H1 (cell line): ENCODE measurements around the gene DDX23. TPM values are rescaled to one million over a fixed set of nuclear protein-coding genes. Genes with fewer than 3 reads are reported as not detected.

Source experiments
- CEBPB ChIP-seq: IDR thresholded peaks from 2 replicates; pipeline ENCODE4 v1.6.1; 2012; ENCODE audit warnings: low read depth, low read length
- CHD1 ChIP-seq: IDR thresholded peaks from 2 replicates; pipeline ENCODE4 v1.6.1; 2012; ENCODE audit warnings: low read depth, low read length, improper control_type of control experiment
- CHD7 ChIP-seq: fragments of 300-600 bp; sonication (generic); IDR thresholded peaks from 2 replicates; pipeline ENCODE4 v1.7.1; 2012; ENCODE audit warnings: low read length, moderate library complexity, mild to moderate bottlenecking, inconsistent platforms; ENCODE audit not compliant: insufficient replicate concordance
- CREB1 ChIP-seq: IDR thresholded peaks from 2 replicates; pipeline ENCODE4 v1.6.1; 2012; ENCODE audit warnings: inconsistent platforms
- HDAC6 ChIP-seq: IDR thresholded peaks from one replicate; pipeline ENCODE4 v1.7.1; 2012; ENCODE audit warnings: low read depth, mild to moderate bottlenecking, inconsistent platforms, low read length, moderate library complexity
- SIN3A ChIP-seq, 2 experiments: IDR thresholded peaks in 1 of 2; conservative IDR thresholded peaks in 1 of 2; 2 replicates each; pipeline ENCODE4 v1.6.1; 2011 to 2012; ENCODE audit warnings: low read length in 2 of 2, improper control_type of control experiment in 1 of 2, low read depth in 1 of 2, mild to moderate bottlenecking in 1 of 2
- polyA plus RNA-seq, 7 experiments: library from polyadenylated mRNA; depleted of rRNA in 3 of 7; stranded (reverse) in 5 of 7; unstranded in 2 of 7; fragments of >200 nt in 5 of 7; fragments of 200-250 nt in 2 of 7; gene quantifications; 1 replicate in 5 of 7; 2 replicates in 1 of 7; 4 replicates in 1 of 7; pipeline versions ENCODE4 v1.2.1 to v1.2.3, GENCODE V29; 2011 to 2013; ENCODE audit warnings: missing spikeins in 2 of 7, mixed read lengths in 2 of 7
- total RNA-seq: library from RNA; stranded (reverse); fragmentation: NEBNext Ultra II Directional; extraction: Animal tissue kit (Norgen Biotek cat#: 25700); gene quantifications from 2 replicates; pipeline ENCODE4 v1.2.1, GENCODE V29; 2021

DDX23 gene
- total and polyA plus RNA-seq, 2 of the 8 experiments (the other 6 are each of a cell fraction or from before 2014, with no cell fraction given) = 43.5 to 107 TPM

- TF ChIP-seq CHD7 (no peak), HDAC6 (no peak), CEBPB (0 out of 2 replicates have a peak, but pooled peaks have one; percentile 12), CHD1 (no peak), CREB1 (no peak), SIN3A (conservative IDR thresholded peaks at IDR 0.05 in 1 of 2, IDR thresholded peaks at IDR 0.05 in 1 of 2; ENCODE audit: low read depth in 1 of 2, low read length in 2 of 2) (no peak)
- TF ChIP-seq, all 59 proteins: peak for 1
Measured at GRCh38 chr12:48858043-48858442, 6.1 kb upstream of the DDX23 start (continued).
